AG04450 (cell line): Measurements from ENCODE around the gene FOXL2NB. TPM values are rescaled to one million over a fixed set of nuclear protein-coding genes. Genes with fewer than 3 reads are reported as not detected.

Source experiments
- CTCF ChIA-PET: fragments of 300-600, 350-600 bp; formaldehyde crosslinking; extraction: SDS; loops from one replicate; lab custom pipeline; 2022; ENCODE audit warnings: antibody characterized with exemption, inconsistent platforms; lab: Charles Lee
- POLR2A ChIA-PET: fragments of 350-600 bp; formaldehyde crosslinking; extraction: SDS; loops from one replicate; lab custom pipeline; 2021; ENCODE audit warnings: antibody characterized with exemption, inconsistent platforms; lab: Yijun Ruan, JAX
- DNase-seq: peaks from one replicate; pipeline ENCODE4 v3.0.0-alpha.2; 2011; ENCODE audit warnings: low read depth, low spot score
- H3K27ac ChIP-seq: one replicate; pipeline ENCODE4 v1.5.1; 2012; ENCODE audit warnings: low read depth, low read length, control low read depth
- H3K27me3 ChIP-seq: one replicate; pipeline ENCODE4 v1.6.0; 2012; ENCODE audit warnings: low read length; ENCODE audit not compliant: control insufficient read depth, insufficient read depth
- H3K4me3 ChIP-seq: 2 replicates; pipeline ENCODE4 v1.5.1; 2011; ENCODE audit warnings: mild to moderate bottlenecking, low read depth, low read length, control low read depth
- H3K9me3 ChIP-seq: 2 replicates; pipeline ENCODE4 v1.5.1; 2012; ENCODE audit warnings: low read length; ENCODE audit not compliant: control insufficient read depth, insufficient read depth
- CTCF ChIP-seq: IDR thresholded peaks from 2 replicates; pipeline ENCODE4 v1.5.1; 2011; ENCODE audit warnings: low read depth, low read length, control low read depth, inconsistent platforms
- polyA plus RNA-seq: library from polyadenylated mRNA; depleted of rRNA; stranded (reverse); fragments of >200 nt; gene quantifications from 2 replicates; pipeline ENCODE4 v1.2.3, GENCODE V29; 2011

FOXL2NB gene
- polyA plus RNA-seq, 1 experiment, result 0.05 TPM

GRCh38 chr3:138923531-138923994, 23.5 kb upstream of the FOXL2NB start:
- CTCF ChIA-PET, result interaction anchor here (0.6 to 17.1 kb wide), 114 partner anchors 9 to 1999 kb away, joined by 3 to 794 read pairs (median 4); partner anchors contain the start of genes CEP70, ESYT3 and FAIM
- Histone ChIP-seq H3K9me3 (no peaks in the 10 kb centered on the region; the same call in 1 of the 2 replicates), H3K27ac (no peak overlapping the region), H3K27me3 (peaks cover 8% of the 10 kb centered on the region), H3K4me3 (no peak overlapping the region)
- peak; percentile 67 for DNase-seq
- POLR2A ChIA-PET, result interaction anchor here (0.8 to 1.3 kb wide), 3 partner anchors 12 to 329 kb away, joined by 3 to 5 read pairs (median 4); partner anchors contain the start of genes CEP70, FOXL2 and FOXL2NB
- TF ChIP-seq CTCF, result peak; percentile 96

- Histone ChIP-seq H3K4me3 (no peak overlapping the region), H3K27ac (no peak overlapping the region), H3K9me3 (peaks cover 4% of the 10 kb centered on the region; the same call in 1 of the 2 replicates), H3K27me3 (peaks cover 28% of the 10 kb centered on the region)
- no peak for TF ChIP-seq CTCF
- POLR2A ChIA-PET, result no interaction called here
- no peak for DNase-seq
- CTCF ChIA-PET, result interaction anchor here (0.8 to 8.2 kb wide), 5 partner anchors 8 to 450 kb away, joined by 3 to 106 read pairs (median 6); partner anchors contain the start of gene CEP70
Measured at GRCh38 chr3:138928727-138929372, 18.2 kb upstream of the FOXL2NB start.

- DNase-seq, result no peak
- Histone ChIP-seq H3K27ac (no peak overlapping the region), H3K4me3 (no peak overlapping the region), H3K9me3 (peaks cover 9% of the 10 kb centered on the region; the same call in 1 of the 2 replicates), H3K27me3 (peaks cover 58% of the 10 kb centered on the region)
- no peak for TF ChIP-seq CTCF
- POLR2A ChIA-PET, result interaction anchor here (0.7 kb wide), 1 partner anchor 352 kb away, joined by 3 read pairs; no protein-coding TSS in a partner anchor
- CTCF ChIA-PET, result interaction anchor here (0.8 to 5.4 kb wide), 7 partner anchors 10 to 454 kb away, joined by 3 to 85 read pairs (median 9); no protein-coding TSS in a partner anchor
Measured at GRCh38 chr3:138933068-138933668, 13.8 kb upstream of the FOXL2NB start.

GRCh38 chr3:138933981-138934691, 12.9 kb upstream of the FOXL2NB start:
- no peak overlapping the region for H3K27ac ChIP-seq
- peaks cover 65% of the 10 kb centered on the region for H3K27me3 ChIP-seq
- ChIA-PET POLR2A (interaction anchor here (0.6 to 0.7 kb wide), 2 partner anchors 71 to 353 kb away, joined by 3 read pairs; no protein-coding TSS in a partner anchor), CTCF (interaction anchor here (0.5 to 5.4 kb wide), 10 partner anchors 11 to 455 kb away, joined by 3 to 85 read pairs (median 6); no protein-coding TSS in a partner anchor)
- no peak overlapping the region for H3K4me3 ChIP-seq
- no peak for TF ChIP-seq CTCF
- peaks cover 5% of the 10 kb centered on the region; the same call in 1 of the 2 replicates for H3K9me3 ChIP-seq
- DNase-seq, result no peak
